Measurements from ENCODE around the gene FXR2.

DNA sequence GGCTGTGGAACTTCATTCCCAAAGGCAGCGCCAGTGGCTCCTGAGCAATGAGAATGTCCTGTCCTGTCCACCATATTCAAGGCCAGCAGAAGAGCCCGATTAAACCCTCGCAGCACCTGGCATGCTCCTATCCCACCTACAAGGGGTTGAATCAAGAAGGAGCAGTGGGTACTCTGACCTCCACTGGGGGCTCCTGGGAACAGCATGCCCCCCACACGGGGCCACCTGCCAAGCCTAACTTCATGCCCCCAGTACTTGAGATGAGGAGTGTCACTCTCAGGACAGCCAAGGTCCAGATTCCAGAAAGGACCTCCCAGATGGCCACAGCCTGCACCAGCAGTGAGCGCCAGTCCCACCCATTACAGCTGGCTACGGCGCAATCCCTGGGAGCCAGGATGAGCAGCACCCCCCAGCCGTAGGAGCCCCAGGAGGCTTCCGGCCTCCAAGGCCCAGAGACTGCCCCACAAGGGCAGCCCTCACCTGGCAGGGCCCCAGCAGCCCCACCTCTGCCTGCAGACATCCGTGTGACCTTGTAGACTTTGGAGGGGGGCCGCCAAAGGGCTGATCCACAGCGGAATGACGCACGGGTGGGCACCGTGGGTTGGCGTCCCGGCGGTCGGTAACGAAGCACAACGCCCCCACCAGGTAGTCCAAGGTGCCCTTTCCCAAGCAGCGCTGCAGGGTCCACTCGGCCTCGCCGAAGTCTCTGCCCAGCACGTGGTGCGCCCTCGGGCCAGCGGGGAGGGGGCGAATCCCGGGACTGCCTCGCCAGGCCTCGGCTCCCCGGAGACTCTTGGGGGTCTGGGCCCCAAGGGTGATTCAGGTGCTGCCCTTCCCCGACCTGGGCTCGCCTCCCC is 32.1 kb downstream of the FXR2 start:
- TF ChIP-seq, protein P1, sequence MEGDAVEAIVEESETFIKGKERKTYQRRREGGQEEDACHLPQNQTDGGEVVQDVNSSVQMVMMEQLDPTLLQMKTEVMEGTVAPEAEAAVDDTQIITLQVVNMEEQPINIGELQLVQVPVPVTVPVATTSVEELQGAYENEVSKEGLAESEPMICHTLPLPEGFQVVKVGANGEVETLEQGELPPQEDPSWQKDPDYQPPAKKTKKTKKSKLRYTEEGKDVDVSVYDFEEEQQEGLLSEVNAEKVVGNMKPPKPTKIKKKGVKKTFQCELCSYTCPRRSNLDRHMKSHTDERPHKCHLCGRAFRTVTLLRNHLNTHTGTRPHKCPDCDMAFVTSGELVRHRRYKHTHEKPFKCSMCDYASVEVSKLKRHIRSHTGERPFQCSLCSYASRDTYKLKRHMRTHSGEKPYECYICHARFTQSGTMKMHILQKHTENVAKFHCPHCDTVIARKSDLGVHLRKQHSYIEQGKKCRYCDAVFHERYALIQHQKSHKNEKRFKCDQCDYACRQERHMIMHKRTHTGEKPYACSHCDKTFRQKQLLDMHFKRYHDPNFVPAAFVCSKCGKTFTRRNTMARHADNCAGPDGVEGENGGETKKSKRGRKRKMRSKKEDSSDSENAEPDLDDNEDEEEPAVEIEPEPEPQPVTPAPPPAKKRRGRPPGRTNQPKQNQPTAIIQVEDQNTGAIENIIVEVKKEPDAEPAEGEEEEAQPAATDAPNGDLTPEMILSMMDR (IDR thresholded peaks at IDR 0.05; ENCODE audit: insufficient read depth, low read length, poor library complexity, severe bottlenecking), result no peak
- no peak for TF ChIP-seq EZH2phosphoT487 (conservative IDR thresholded peaks at IDR 0.05; ENCODE audit: low read length)
